Stimulated activated CD8-positive, alpha-beta memory T cell treated with anti-CD3 and anti-CD28 coated beads, Interleukin-15, amount 100 ng/mL, for 1 hour (primary cell): ENCODE measurements around the gene SRGN.
"Not testable (repeated sequence)": the region's sequence is repeated elsewhere in the genome, so short reads cannot be mapped to it uniquely, and the experiment has no call there.

Experiments
- DNase-seq: peaks from one replicate; pipeline ENCODE4 v3.0.0-alpha.2; 2020; ENCODE audit warnings: low read depth

The SRGN gene, protein sequence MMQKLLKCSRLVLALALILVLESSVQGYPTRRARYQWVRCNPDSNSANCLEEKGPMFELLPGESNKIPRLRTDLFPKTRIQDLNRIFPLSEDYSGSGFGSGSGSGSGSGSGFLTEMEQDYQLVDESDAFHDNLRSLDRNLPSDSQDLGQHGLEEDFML

DNA sequence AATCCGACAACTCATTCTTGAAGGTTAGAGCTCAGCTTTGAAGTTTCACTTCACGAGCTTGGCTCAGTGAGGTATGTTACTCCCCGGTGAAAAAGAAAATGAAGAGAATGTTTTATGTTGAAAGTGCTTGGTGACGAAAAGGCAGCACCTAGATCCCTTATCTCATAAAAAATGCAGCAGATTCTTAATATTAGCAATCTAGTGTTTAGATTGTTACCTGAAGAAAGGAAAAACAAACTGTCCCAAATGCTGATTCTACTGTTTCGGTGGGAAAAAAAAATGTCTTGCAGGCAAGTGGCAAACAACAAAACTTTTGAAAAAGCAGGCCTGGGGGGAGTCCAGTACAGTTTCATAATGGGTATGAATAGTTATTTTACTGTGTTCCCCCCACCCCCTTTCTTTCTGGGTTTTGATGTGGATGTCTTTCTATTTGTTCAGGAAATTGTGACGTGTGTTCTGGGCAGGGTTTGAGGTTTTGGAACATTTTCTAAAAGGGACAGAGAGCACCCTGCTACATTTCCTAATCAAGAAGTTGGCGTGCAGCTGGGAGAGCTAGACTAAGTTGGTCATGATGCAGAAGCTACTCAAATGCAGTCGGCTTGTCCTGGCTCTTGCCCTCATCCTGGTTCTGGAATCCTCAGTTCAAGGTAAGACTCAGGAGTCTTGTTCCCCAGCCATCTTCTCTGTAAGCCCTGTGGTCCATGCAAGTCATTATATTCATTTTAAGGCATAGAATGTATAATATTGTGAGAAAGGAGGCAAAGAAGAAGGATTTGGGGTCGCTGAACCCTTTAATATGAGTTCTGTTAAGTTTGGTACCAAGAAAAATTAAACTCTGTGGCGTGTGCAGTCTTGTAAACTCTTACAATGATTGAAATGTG lies at the start of gene SRGN:
SRGN (plus strand) TSS at position 514 of the 881 bp plus-strand sequence; CDS start at position 569, 55 bp downstream.
- DNase-seq: peak; percentile 59

DNA sequence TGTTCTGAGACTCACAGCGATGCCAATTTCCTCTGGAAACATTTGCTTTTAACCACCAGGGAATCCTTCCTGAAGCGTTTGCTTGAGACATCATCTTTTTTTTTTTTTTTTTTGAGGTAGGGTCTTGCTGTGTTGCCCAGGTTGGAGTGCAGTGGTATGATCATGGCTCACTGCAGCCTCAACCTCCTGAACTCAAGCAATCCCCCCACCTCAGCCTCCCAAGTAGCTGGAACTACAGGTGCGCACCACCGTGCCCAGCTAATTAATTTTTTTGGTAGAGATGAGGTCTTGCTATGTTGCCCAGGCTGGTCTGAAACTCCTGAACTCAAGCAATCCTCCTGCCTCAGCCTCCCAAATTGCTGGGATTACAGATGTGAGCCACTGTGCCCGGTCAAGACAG lies 47.0 kb upstream of the SRGN start:
- DNase-seq: not testable (repeated sequence)

DNA sequence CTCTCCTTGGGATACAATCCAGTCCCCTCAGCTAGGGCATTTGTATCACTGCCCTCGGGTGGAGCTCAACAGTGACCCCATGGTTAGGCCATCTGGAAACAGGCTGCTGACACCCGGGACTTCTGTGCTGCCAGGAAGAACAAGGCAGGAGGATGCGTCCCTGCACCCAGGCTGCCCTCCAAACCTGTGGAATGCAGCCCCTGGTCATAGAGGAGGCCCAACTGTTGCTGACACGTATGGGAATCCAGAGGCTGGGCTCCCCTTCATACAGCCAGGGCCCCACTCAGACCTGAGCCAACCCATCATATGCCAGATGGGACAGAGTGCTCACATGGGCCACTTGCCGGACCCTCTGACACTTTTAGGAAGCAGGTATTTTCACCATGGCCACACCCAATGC lies 45.5 kb upstream of the SRGN start:
- no peak for DNase-seq

DNA sequence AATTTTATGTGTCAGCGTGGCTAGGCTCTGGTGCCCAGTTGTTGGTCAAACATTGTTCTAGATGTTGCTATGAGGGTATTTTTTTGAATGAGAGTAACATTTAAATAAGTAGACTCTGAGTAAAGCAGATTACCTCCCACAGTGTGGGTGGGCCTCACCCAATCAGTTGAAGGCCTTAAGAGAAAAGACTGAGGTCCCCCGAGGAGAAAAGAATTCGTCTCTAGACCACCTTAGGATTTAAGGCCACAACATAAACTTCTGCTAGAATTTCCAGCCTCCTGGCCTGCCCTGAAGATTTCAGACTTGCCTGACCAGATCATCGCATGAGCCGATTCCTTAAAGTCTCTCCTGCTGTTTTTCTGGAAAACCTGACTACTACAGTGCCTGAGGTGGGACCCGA lies 45.1 kb upstream of the SRGN start:
- no peak for DNase-seq

DNA sequence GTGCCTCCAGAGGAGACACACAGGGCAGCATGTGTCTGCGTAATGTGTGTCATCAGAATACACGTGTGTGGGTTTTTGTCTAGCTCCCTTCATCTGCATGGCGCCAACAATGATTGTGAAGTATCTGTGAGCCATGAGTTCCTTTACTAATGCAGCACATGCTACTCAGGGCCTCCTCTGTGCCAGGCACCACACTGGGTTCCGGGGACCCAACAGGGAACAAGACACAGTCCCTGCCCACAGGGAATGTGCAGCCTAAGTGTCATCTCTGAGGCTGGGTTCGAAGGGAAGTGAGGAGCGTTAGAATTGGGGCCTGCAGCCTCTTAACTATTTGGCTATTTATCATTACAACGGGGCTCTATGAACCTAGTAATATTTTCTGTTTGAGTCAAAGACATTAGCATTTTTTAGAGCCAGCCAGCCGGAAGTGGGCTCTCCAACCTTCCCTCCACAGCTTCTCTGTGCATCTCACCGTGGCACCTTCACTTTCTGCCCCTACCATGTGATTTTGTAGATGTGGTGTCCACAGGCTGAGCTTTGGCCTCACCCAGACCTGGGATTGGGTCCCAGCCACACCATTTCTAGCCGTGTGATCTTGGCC lies 43.9 kb upstream of the SRGN start:
- DNase-seq: no peak

DNA sequence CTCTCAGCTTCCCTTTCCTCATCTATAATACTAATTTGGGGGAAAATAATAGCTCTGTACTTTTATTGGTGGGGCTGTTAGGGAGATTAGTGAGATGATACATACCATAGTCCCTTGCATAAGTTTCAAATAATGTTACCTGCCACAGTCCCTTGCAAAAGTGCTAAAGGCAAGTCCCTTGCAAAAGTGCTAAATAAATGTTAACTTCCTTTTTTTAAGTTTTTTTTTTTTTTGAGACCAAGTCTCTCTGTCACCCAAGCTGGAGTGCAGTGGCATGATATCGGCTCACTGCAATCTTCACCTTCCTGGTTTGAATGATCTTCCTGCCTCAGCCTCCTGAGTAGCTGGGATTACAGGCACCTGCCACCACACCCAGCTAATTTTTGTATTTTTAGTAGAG lies 43.4 kb upstream of the SRGN start:
- no peak for DNase-seq

DNA sequence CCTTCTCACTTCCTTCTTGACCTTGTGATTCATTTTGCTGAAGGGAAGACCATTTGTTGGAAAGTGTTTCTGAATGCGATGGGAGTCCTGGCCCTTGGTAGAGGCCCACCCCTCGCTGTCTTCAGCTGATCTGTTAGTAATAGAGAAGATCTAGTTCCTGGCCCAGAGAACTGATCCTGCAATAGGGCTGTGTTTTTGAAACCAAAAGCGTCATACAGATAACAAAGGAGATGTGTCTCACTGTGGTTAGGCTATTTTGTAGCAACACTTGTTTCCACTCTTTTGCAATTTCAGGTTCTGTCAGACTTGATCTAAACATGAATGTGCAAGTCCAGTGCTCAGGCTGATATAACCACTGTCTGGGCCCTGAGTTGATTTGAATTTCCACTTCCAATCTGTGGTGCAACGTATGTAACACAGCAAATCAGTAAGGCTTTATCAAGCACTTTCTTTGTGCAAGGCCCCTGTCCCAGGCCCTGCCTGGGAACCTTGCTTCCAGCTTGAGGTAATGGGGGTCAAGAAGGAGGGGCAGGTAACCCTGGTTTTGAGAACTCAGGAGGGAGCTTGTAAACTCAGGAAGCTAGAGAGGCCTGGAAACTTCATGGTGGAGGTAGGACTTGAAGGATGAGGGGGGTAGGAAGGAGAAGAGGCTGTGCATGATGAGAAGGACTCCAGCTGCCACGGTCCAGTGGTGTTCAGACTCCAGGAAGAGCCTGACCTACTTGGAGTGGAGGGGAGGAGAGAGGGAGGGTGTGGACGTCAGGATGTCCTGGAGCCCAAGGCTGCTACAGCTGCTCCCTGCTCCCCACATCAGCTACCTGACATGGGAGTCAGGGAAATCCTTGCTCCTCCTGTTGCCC lies 42.2 kb upstream of the SRGN start:
- DNase-seq: no peak

DNA sequence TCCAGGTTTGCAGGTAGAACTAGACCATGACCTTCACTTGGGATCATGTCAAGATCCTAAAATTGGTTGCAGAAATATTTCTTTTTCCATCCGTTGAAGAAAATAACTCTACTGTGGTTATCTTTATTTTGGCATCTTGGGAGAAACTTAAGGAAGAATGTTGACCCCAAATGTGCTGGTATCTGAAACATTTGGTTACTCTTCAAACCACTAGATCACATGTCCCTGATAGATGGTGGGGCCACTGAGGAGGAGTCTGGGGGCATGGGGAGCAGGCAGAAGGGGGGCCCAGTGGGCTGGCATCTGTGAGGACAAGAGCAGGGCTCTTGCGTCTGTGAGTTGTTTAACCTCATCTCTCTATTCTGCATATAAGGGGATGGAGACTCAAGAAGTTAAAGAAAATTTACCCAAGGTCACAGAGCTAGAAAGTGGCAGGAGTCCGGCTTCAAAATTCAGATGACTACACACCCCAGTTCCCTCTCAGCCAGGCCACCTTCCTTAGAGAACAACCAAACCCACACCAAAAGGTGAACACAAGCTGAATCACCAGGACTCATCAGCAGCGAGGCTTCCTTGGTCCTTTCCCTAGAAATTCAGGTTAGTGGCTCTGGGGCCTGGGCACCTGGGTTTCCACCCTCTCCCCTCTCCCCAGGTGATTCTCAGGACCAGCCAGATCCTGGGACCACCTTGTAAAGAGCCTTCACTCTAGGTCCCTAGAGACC lies 40.6 kb upstream of the SRGN start:
- no peak for DNase-seq

DNA sequence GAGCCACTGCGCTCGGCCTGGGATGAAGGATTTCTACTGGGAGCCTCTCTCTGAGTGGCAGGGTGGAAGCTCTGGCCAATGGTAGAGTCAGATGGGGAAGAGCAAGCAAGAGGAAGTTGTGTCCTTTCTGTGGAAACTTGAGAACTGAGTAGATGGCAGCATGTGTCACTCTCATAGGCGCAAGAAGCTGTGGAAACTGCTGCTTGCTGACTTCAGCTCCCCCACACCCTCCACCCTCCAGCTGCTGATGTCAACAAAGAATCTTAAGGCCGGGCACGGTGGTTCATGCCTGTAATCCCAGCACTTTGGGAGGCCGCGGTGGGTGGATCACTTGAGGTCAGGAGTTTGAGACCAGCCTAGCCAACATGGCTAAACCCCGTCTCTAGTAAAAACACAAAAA lies 39.8 kb upstream of the SRGN start:
- no peak for DNase-seq

DNA sequence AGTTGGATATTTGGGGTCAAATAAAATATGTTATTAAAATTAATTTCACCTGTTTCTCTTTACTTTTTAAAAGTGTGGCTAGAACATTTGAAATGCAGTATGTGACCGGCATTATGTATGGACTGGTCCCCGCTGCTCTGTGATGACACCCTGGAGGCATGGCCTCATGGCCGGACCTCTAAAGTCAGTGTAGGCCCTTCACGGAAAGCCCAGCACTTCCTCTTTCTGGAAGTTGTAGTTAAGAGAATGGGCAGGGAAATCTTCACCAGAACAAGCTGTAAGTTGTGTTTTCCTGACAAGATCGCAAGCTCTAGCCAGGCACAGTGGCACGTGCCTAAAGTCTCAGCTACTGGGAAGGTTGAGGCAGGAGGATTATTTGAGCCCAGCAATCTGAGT lies 38.3 kb upstream of the SRGN start:
- DNase-seq: no peak

DNA sequence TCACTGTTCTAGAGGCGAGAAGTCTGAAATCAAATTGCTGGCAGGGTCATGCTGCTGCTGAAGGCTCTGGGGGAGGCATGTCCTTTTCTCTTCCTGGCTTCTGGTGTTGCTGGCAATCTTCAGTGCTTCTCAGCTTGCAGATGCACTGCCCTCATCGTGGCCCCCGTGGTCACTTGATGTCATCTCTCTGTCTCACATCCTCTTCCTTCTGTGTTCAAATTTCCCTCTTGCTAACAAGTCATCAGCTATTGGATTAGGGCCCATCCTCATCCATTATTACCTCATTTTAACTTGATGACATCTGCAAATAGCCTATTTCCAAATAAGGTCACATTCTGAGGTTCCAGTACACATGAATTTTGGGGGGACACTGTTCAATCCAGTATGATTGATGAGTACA lies 36.6 kb upstream of the SRGN start:
- DNase-seq: no peak

DNA sequence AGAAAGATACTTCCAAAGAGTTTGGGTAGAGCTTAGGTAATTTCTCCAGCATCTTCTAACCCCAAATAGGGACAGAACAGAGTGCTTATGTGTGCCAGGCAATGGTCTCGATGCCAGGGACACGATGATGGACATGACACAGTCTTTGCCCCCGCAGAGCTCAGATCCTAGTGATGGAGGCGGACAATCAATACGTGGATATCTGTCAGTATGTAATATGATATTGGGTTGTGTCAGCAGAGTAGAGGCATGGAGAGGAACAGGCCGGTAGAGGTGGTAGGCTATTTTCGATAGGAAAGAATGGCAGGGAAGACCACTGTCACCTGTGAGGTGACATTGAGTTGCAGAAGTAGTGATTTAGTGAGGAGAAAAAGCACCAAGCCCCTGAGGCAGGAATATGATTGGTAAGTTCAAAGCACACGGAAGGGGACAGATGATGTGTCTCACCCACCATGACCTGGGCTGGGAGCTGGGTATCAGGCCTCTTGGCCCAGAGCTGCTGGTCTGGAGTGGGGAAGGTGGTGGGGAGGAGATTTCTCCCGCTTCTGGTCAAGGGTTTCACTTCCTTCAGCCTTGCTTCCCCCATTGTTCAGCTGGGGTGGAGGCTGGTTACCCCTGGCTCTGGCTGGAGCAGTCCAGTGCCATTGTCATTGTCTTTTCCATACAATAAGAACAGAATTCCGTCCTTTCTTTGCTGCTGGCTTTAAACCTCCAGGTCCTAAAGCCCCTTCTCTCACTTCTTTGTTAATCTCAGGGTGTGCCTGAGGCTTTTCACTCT lies 36.0 kb upstream of the SRGN start:
- DNase-seq: no peak

DNA sequence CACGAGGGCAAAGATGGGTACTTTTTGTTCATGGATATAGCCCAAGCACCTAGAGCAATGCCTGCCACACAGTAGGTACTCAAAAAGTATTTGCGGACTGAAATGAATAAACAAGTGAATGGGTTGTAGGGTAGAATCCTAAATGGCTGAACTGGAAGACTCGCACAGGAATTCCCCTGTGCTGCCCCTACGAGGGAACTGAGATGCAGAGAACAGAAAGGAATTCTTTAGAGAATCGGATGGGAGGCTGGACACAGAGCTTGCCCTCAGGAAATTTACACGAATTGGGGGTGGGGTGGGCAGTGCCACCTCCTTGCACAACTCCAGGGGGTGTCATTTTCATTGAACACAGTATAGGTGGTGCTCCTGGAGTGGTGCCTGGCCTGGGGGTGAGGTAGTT lies 35.2 kb upstream of the SRGN start:
- DNase-seq: no peak

DNA sequence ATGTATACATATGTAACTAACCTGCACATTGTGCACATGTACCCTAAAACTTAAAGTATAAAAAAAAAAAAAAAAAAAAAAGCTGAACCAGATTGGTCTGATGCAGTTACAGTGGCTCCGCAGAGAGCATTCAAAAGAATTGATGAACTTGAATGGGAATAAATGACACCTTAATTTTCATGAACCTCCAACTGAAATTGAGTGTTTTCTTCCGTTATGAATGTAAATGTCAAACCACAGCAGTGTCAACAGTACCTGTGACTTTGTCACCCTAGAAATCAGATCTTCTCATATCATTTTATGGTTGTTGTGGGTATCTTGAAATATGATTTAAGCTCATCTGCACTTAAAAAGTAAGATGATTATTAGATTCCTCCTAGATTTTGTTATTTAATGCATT lies 32.7 kb upstream of the SRGN start:
- no peak for DNase-seq

DNA sequence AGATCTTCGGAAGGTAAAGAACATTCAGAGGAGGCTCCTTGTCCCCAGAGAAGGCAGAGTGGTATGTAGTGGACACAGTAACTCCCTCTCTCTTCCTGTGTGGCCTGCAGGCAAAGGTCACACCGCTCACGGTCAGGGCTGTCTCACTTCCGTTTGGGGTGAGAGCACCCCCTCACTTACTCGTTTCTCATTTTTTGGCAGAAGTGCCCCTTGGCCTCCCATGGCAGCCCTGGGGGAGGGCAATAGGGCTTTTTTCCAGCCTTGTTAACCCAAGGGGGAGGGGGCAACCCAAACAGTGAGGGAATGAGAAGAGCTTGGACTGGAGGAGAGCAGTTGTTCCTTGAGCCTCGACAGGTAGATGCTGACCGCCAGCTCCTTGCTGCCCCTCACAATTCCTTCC lies 31.8 kb upstream of the SRGN start:
- DNase-seq: no peak

DNA sequence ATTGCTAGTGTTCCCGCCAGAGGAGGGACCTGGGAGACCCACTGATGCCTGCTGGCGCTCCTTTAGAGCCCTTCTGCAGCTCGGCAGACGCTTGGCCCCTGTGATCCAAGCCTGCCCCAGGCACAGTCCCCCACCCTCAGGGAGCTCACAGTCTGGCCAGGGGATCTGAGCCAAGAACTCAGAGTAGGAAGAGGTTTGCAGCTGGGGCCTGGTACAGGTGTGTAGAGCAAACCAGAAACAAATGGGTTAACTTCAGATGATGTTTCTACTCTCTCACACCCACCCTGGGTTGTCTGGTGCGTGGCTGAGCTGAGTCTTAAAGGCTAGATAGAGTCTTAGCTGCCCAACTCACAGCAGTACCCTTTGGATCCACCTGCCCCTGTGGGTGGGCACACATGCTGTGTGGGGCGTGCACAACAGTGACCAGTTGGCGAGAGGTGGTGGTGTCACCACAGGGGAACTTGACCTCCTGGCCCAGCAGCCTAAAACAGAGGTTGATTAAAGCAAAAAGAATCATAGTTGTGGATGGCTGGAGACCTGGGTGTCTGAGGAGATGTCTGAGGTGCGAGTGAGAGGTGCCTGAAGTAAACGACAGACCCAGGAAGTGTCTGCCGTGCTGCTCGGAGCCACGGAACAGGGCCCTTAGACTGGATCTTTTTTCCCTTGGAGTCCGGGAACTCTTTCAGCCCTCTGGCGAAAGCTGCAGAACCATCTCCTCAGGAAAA lies 31.2 kb upstream of the SRGN start:
- DNase-seq: no peak

DNA sequence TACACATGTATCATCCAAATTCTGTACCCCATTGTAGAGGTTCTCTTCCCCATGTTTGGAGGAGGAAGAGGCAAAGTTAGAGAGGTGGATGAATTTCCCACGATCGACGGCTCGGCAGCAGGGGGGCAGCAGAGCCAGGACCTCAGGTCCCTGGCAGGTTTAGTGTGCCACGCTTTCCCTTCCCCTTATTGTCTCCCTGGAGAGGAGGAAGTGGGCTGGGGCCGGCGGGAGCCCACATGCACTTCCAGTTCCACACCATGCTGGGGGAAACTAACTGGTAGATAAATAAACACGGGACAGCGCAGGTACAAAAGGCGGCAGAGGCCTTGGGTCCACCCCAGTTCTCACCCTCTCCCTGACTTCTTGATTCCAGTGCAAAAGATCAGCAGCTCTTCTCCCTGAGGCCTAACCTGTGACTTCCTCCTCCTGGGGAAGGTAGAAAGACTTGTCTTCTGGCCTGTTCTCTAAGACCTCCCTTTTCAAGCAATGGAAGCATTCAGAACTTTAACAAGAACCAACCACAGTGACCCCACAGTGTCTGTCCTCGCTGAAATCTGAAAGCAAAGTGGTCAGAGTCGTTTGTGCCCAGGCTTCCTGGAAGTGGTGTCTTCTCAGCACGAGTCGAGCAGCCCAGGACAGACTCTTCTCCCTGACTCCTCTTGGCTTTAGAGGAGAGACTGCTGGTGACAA lies 30.5 kb upstream of the SRGN start:
- DNase-seq: no peak

DNA sequence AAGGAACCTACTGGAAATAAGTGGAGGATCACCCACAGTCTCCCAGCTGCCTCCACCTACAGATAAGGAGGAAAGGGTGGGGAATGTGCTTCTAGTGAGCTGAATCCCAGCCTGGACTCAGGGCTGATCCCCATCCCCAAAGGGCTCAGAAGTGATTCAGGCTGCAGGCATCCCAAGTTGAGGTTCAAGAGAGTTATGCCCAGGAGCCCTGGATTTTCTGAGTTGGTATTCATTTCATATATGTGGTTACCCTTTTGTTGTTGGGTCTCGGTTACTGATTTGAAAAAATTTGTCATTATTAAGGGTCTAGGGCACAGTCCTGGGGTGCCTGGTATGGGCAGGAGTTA lies 30.0 kb upstream of the SRGN start:
- no peak for DNase-seq

DNA sequence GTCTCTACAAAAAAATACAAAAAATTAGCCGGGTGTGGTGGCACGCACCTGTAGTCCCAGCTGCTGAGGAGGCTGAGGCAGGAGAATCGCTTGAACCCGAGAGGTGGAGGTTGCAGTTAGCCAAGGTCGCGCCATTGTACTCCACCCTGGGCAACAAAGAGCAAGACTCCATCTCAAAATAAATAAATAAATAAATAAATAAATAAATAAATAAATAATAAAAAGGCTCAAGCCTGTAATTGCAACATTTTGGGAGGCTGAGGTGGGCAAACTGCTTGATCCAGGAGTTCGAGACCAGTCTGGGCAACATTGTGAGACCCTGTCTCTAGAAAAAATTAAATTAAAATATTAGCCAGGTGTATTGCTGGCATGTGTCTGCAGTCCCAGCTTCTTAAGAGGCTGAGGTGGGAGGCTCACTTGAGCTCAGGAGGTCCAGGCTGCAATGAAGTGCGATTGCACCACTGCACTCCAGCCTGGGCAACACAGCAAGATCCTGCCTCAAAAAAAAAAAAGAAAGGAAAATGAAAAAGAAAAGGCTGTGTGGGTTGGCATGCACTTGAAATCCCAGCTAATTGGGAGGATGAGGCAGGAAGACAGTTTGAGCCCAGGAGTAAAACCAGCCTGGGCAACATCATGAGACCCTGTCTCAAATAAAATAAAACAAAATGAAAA lies 27.6 kb upstream of the SRGN start:
- no peak for DNase-seq
